Glutamatergic neuron (in vitro differentiated cells): ENCODE measurements around the gene ABCG1. TPM values are rescaled to one million over a fixed set of nuclear protein-coding genes. Genes with fewer than 3 reads are reported as not detected.

ENCODE experiments used
- DNase-seq: peaks from one replicate; pipeline ENCODE4 v3.0.0; 2022
- H3K27ac Mint-ChIP-seq: one replicate; pipeline ENCODE4 v1.8.0; 2020; ENCODE audit warnings: mild to moderate bottlenecking, mixed read lengths, inconsistent platforms; ENCODE audit not compliant: unreplicated experiment
- H3K27me3 Mint-ChIP-seq: one replicate; pipeline ENCODE4 v1.8.0; 2020; ENCODE audit warnings: mild to moderate bottlenecking, moderate library complexity, mixed read lengths, inconsistent platforms; ENCODE audit not compliant: unreplicated experiment
- H3K36me3 Mint-ChIP-seq: one replicate; pipeline ENCODE4 v1.8.0; 2020; ENCODE audit warnings: mild to moderate bottlenecking, mixed read lengths, inconsistent platforms; ENCODE audit not compliant: unreplicated experiment
- H3K4me1 Mint-ChIP-seq: one replicate; pipeline ENCODE4 v1.8.0; 2020; ENCODE audit warnings: mild to moderate bottlenecking, low read depth, mixed read lengths, inconsistent platforms; ENCODE audit not compliant: unreplicated experiment
- H3K4me3 Mint-ChIP-seq: one replicate; pipeline ENCODE4 v1.8.0; 2020; ENCODE audit warnings: mild to moderate bottlenecking, mixed read lengths, inconsistent platforms; ENCODE audit not compliant: unreplicated experiment
- H3K9me3 Mint-ChIP-seq: one replicate; pipeline ENCODE4 v1.8.0; 2020; ENCODE audit warnings: mild to moderate bottlenecking, moderate library complexity, mixed read lengths, inconsistent platforms; ENCODE audit not compliant: unreplicated experiment
- total RNA-seq: library from RNA; stranded (reverse); fragmentation: NEBNext Ultra II Directional; extraction: Animal tissue kit (Norgen Biotek cat#: 25700); gene quantifications from one replicate; pipeline ENCODE4 v1.2.1, GENCODE V29; 2021; ENCODE audit not compliant: unreplicated experiment
- TF ChIP-seq, protein P1 (sequence below): fragments of 200-600 bp; sonication (generic); IDR thresholded peaks from one replicate; pipeline ENCODE4 v1.5.0; 2021; ENCODE audit not compliant: partially characterized antibody, unreplicated experiment

ABCG1 gene
- total RNA-seq, 1 donor from 2014 or later, result 31.9 TPM

- H3K4me3 Mint-ChIP-seq, result no peak overlapping the region
- peaks cover 3% of the 10 kb centered on the region for H3K4me1 Mint-ChIP-seq
- H3K27me3 Mint-ChIP-seq, result no peaks in the 10 kb centered on the region
- H3K27ac Mint-ChIP-seq, result no peak overlapping the region
- TF ChIP-seq, protein P1, sequence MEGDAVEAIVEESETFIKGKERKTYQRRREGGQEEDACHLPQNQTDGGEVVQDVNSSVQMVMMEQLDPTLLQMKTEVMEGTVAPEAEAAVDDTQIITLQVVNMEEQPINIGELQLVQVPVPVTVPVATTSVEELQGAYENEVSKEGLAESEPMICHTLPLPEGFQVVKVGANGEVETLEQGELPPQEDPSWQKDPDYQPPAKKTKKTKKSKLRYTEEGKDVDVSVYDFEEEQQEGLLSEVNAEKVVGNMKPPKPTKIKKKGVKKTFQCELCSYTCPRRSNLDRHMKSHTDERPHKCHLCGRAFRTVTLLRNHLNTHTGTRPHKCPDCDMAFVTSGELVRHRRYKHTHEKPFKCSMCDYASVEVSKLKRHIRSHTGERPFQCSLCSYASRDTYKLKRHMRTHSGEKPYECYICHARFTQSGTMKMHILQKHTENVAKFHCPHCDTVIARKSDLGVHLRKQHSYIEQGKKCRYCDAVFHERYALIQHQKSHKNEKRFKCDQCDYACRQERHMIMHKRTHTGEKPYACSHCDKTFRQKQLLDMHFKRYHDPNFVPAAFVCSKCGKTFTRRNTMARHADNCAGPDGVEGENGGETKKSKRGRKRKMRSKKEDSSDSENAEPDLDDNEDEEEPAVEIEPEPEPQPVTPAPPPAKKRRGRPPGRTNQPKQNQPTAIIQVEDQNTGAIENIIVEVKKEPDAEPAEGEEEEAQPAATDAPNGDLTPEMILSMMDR, result no peak
- peaks cover 5% of the 10 kb centered on the region for H3K9me3 Mint-ChIP-seq
- peaks cover 4% of the 10 kb centered on the region for H3K36me3 Mint-ChIP-seq
- DNase-seq, result no peak
Measured at GRCh38 chr21:42346441-42346840, 127.5 kb downstream of the ABCG1 start.

Other genes with a start within 250 kb of the ABCG1 start
- 21.2 TPM for gene ZBTB21, start 208.8 kb upstream of the ABCG1 start, total RNA-seq
- gene UMODL1, start 147.8 kb upstream of the ABCG1 start, total RNA-seq, result not detected
- not detected for gene TFF3, start 96.3 kb downstream of the ABCG1 start, total RNA-seq
- not detected for gene TFF2, start 131.9 kb downstream of the ABCG1 start, total RNA-seq
- not detected for gene TFF1, start 147.4 kb downstream of the ABCG1 start, total RNA-seq
- gene TMPRSS3, start 176.9 kb downstream of the ABCG1 start, total RNA-seq, result 0.71 TPM
- gene UBASH3A, start 184.8 kb downstream of the ABCG1 start, total RNA-seq, result not detected